ENCODE results near the gene DNAJB4. TPM values are rescaled to one million over a fixed set of nuclear protein-coding genes. Genes with fewer than 3 reads are reported as not detected.
A peak's percentile ranks its signal among the peaks of the same experiment; 100 is the strongest.

The DNAJB4 gene
- total RNA-seq (122 and 136 TPM in 2 replicates), polyA plus RNA-seq (20.1 and 30.4 TPM in 2 replicates), polyA minus RNA-seq (71.8 and 78.2 TPM in 2 replicates), Bru-seq, nascent RNA (percentile 99 among the genes with signal in this experiment), BruChase-seq, experiment 1, labeled RNA remaining after a 6-hour chase (percentile 95 among the genes with signal in this experiment), BruChase-seq, experiment 2, labeled RNA remaining after a 2-hour chase (percentile 98 among the genes with signal in this experiment)
- 44.1 and 50.8 TPM in 2 replicates for polyA plus RNA-seq (2011; cell fraction: cytosol; rRNA removed)
- polyA plus RNA-seq (2011; cell fraction: nucleus; rRNA removed), result 39.8 and 53.7 TPM in 2 replicates
- 145 and 153 TPM in 2 replicates for polyA plus RNA-seq (2012)
- polyA minus RNA-seq (2011; cell fraction: cytosol; rRNA and poly(A)+ RNA removed), result 6.7 TPM
- polyA minus RNA-seq (2011; cell fraction: nucleus; rRNA and poly(A)+ RNA removed), result 45.6 and 48.5 TPM in 2 replicates
- long read RNA-seq, transcript DNAJB4-206 (3 exons, 949 nt), result minor isoform, 24 of 337 reads
- long read RNA-seq, transcript DNAJB4-201 (3 exons, 2,988 nt), result major isoform, 282 of 337 reads
- long read RNA-seq, partial matches to known transcripts, result 15 of 337 reads
- long read RNA-seq, other reads (novel, unspliced or antisense), result 14 of 337 reads

DNA sequence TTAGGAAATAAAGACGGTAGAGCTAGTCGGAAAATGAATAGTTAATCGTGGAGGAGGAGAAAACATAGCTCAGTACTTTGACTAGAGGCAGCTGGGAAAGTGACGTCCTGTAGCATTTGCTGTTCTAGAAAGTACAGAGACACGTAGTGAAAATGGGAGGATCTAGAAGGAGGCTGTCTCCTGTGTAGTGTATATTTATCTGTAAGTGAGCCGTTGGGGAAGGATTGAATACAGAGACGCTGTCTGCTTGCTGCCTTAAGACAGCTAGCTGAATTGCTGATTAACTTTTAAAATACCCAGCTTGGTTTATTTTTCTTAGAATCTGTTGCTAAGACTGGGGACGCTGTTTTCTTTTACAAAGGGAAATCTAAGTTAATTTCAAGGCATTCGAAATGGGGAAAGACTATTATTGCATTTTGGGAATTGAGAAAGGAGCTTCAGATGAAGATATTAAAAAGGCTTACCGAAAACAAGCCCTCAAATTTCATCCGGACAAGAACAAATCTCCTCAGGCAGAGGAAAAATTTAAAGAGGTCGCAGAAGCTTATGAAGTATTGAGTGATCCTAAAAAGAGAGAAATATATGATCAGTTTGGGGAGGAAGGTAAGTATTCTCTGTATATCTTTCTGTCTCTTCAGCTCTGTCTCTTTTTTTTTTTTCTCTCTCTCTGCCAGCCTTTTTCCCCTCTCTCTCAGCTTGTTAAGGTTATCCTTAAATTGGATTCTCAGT, at the start of gene DNAJB4:
Gene DNAJB4, plus strand, starts transcription at position 221 of the 729 bp plus-strand sequence. Its CDS starts 172 bp downstream, at position 393.
- DNase-seq (ENCODE audit: low read depth, low spot score) (peak; percentile 98), FAIRE-seq (peak; percentile 88)
- Histone ChIP-seq H3K27me3 (ENCODE audit: control insufficient read depth in 2 of 2, insufficient read depth in 2 of 2, low read length in 2 of 2) (no peaks in the 10 kb centered on the region), H3K9me1 (replicated peaks; ENCODE audit: control insufficient read depth, extremely low read depth, insufficient read depth, low read length) (no peaks in the 10 kb centered on the region), H3K4me1 (ENCODE audit: control insufficient read depth, extremely low read depth, insufficient read depth, low read length) (peaks cover 29% of the 10 kb centered on the region), H3K27ac (ENCODE audit: insufficient read depth, low read depth, low read length) (peak within 1 kb of the TSS; percentile 82), H3K36me3 (ENCODE audit: control insufficient read depth in 2 of 2, extremely low read depth in 1 of 2, insufficient read depth in 2 of 2, low read length in 2 of 2) (peaks cover 0 to under 1% of the 10 kb centered on the region in 2 experiments), H2AFZ (ENCODE audit: low read depth, low read length) (no peak within 1 kb of the TSS), H3K4me2 (ENCODE audit: insufficient read depth, low read length) (peak within 1 kb of the TSS; percentile 100), H3K9me3 (replicated peaks; ENCODE audit: control insufficient read depth, insufficient read depth, low read length) (no peaks in the 10 kb centered on the region), H3K9ac (replicated peaks; ENCODE audit: extremely low read depth, insufficient read depth, low read length) (peak within 1 kb of the TSS; percentile 98), H3K4me3 (replicated peaks in 1 of 3; ENCODE audit: insufficient read depth in 1 of 3, low read depth in 1 of 3, low read length in 3 of 3) (peak within 1 kb of the TSS; percentile 69 to 99 (median 98)), H3K79me2 (ENCODE audit: control insufficient read depth, insufficient read depth, low read length) (peaks cover 56% of the 10 kb centered on the region), H4K20me1 (replicated peaks; ENCODE audit: control insufficient read depth, extremely low read depth, insufficient read depth, low read length) (peaks cover 5% of the 10 kb centered on the region)
- TF ChIP-seq POLR2AphosphoS5 (IDR thresholded peaks at IDR 0.05; ENCODE audit: insufficient read depth, low read depth, low read length) (peak; percentile 72), FOS (IDR thresholded peaks at IDR 0.05; ENCODE audit: borderline replicate concordance, insufficient read depth, low read length) (no peak), MYC (IDR thresholded peaks at IDR 0.05; ENCODE audit: low read depth, low read length) (no peak), JUN (IDR thresholded peaks at IDR 0.05; ENCODE audit: borderline replicate concordance, insufficient read depth, insufficient read length, low read depth) (no peak), POLR2A (IDR thresholded peaks at IDR 0.05; ENCODE audit: low read depth, low read length) (peak; percentile 94)
- TF ChIP-seq, protein P1, sequence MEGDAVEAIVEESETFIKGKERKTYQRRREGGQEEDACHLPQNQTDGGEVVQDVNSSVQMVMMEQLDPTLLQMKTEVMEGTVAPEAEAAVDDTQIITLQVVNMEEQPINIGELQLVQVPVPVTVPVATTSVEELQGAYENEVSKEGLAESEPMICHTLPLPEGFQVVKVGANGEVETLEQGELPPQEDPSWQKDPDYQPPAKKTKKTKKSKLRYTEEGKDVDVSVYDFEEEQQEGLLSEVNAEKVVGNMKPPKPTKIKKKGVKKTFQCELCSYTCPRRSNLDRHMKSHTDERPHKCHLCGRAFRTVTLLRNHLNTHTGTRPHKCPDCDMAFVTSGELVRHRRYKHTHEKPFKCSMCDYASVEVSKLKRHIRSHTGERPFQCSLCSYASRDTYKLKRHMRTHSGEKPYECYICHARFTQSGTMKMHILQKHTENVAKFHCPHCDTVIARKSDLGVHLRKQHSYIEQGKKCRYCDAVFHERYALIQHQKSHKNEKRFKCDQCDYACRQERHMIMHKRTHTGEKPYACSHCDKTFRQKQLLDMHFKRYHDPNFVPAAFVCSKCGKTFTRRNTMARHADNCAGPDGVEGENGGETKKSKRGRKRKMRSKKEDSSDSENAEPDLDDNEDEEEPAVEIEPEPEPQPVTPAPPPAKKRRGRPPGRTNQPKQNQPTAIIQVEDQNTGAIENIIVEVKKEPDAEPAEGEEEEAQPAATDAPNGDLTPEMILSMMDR (IDR thresholded peaks at IDR 0.05; ENCODE audit: extremely low read depth in 1 of 2, insufficient read depth in 1 of 2, low read depth in 1 of 2, low read length in 2 of 2), result no peak
- TSS peak; percentile 59 for BruUV-seq (replicated peaks)
- POLR2A ChIA-PET, result interaction anchor here (0.5 to 3.9 kb wide), 28 partner anchors 9 to 214 kb away, joined by 3 to 122 read pairs (median 10); partner anchors contain the start of gene FUBP1
- intact Hi-C loops (cut with micrococcal nuclease), result loop anchor here (1.0 kb wide), 6 partner anchors 26 to 109 kb away; partner anchors contain the start of gene FUBP1
- CTCF ChIA-PET, result interaction anchor here (0.7 to 15.7 kb wide), 16 partner anchors 24 to 126 kb away, joined by 3 to 250 read pairs (median 6); partner anchors contain the start of genes FUBP1 and NEXN
- dilution Hi-C loops (cut with MboI; ENCODE audit: extremely low pct_ligation_motif_present, low sequenced_read_pairs), result no loop called here
